T-helper 2 cell (primary cell): ENCODE measurements around the gene KRTAP12-1.

Experiments
- DNase-seq, 5 experiments: peaks; one replicate each; pipeline versions ENCODE4 v3.0.0 to v3.0.0-alpha.2; 2012 to 2022

Gene KRTAP12-1

DNA sequence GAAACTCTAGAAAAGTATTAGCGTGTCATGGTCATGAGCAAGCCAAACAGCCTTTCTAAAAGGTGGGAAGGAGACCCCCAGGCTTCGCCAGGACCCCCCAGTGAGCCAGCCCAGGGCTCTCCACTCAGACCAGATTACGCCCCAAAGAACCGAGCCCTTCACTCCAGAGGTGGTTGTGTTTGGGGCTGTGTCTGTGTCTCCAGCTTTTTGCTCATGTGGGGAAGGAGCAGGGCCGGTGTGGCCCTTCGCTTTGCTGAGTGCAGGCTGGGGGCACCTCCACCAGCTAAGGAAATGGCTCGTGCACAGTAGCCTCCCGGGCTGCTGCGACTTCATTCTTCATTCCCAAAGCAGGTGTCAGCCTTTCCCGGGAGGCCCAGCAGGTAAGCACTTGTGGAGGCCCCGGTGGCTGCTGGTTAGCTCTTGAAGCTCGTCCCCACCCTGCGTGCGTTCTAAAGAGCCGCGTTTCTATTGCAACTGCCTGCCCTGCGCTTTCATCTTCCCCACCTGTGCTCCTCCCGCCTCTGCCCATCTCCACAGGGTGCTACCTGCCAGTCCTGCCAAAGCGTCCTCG, 28.9 kb upstream of the KRTAP12-1 start:
- DNase-seq = no peak

DNA sequence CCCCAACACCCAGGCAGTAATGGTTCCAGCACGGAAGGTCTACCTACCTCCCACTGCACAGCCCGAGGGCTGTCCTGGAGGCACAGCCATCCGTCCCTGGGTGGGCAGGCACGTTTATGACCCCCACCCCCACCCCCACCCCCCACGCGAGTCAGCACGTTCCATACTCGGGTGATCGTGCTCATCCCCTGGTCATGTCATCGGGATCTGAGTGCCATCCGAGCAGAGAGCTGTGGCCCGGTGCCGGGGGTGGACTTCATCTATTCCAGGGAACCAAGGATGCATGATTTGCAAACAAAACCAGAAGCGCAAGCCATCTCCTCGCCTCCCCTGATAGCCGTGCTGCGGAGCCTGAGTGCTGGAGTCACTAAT, 28.3 kb upstream of the KRTAP12-1 start:
- DNase-seq = no peak

DNA sequence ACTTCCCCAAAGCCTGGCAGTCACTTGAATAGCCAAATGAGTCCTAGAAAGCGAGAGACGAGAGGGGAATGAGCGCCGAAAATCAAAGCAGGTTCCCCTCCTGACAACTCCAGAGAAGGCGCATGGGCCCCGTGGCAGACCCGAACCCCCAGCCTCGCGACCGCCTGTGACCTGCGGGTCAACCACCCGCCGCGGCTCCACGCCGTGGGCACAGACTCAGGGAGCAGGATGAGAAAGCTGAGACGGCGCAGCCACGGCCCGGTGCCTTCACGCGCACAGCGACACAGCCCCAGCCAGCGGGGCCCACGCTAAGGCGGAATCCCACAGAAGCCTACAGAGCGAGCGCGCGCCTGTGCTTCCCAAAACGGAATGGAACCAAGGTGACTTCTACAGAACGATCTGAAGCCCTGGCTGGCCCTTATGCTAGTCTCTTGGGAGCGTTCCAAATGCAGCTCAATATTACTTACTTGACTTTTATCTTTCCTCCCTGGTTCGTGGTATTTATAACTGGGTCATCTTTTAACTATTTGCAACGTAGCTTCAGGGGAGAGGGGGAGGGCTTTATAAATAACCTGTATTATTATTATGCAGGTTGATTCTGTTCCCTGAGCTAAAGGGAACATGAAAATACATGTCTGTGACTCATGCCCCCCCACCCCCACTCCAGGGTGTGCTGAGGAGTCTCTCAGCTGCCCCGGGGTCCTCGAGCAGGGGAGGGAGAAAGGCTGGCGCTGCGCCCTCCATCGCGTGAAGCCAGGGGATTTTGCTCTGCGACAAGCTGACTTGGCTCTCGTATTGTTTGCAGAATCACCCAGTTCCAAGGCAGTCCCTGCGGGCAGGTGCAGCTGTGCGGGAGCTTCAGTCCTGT, 27.7 kb upstream of the KRTAP12-1 start:
- DNase-seq = no peak

DNA sequence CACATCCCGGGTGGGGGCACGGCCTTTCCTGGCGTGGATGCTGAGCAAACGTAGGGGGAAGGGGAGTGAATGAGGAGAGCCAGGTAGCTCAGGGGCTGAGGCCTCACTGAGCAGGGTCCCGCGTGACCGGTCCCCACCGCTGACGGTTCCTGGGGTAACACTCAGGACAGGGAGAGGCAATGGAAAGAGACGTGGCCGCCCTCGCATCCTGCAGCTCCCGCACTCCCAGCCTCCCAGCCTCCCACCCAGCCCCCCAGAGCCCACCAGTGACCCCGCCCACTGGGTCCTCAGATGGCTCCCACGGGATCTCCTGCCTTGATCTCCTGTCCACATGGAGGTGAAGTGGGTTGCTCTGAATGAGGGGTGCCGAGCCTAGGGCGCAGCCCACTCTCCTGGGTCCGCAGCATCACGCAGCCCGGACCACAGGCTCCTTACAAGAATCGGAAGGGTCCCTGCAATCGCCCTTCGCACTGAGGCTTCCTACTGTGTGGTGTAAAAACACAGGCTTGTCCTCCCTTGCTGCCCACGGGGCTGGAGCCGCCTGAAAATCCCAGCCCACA, 27.0 kb upstream of the KRTAP12-1 start:
- no peak for DNase-seq

DNA sequence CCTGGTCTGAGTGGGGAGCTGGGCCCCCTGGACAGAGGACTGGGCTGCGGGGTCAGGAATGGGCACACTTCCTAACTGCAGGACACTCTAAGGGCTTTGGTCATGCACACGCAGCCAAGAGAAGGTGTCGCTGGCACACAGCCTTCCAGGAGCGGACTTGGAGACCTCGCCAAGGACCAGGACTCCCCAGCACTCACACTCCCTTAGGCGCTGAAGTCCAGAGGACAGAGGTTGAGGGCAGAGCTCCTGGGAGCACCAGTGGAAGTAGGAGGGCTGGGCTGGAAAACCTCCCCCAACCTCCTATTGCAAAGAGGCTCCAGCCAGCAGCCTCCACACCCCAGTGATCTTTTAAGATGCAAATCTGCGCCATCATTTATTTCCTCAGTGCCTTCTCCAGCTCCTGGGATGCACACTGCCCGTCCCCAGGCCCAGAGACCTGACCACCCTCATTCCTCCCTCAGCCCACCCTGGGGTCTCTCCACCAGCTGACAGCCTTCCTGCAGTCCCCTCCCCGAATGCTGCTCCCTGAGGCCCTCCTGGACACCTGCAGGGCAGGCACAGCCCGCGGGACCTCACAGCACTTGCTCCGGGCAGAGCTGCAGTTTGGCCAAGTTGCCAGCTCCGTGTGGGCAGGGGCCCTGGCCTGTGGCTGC, 26.4 kb upstream of the KRTAP12-1 start:
- no peak for DNase-seq

DNA sequence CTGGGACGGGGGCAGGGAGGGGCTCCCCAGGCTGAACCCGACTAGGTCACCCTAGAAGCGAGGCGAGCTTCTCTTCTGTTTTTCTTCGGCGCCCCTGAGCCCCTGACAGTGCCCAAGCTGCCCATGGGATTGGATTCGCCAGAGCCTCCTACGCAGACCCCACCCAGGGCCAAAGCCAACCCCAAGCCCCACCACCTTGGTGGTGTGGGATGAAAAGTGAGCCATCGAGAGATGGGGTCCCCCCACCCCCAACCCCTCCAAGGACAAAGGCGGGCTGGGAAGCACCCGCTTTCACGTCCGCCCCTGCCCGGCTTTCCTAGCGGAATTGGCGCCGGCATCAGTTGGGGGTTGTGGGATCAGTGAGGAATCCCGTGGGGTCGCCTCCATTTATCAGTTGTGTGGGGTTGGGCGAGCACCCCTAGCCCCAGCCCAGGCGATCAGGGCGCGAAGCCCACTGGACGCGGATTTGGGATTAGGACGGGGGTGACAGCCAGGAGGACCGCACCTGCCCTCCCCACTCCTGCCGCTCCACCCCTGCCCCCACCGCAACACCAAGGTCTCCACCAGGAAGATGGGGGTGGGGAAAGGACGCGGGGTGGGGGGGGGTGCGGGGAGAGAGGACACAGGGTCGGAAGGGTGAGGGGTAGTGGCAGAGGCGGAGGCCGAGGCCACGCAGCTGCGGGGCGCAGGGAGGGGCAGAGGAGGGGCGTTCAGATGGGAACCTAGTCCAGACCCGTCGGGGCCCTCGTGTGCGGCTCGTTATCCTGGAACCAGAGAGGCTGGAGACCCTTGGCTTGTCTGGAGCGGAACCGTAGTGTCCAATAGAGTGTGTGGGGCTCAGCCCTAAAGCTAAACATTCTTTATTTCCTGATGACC, 25.0 kb upstream of the KRTAP12-1 start:
- no peak for DNase-seq

DNA sequence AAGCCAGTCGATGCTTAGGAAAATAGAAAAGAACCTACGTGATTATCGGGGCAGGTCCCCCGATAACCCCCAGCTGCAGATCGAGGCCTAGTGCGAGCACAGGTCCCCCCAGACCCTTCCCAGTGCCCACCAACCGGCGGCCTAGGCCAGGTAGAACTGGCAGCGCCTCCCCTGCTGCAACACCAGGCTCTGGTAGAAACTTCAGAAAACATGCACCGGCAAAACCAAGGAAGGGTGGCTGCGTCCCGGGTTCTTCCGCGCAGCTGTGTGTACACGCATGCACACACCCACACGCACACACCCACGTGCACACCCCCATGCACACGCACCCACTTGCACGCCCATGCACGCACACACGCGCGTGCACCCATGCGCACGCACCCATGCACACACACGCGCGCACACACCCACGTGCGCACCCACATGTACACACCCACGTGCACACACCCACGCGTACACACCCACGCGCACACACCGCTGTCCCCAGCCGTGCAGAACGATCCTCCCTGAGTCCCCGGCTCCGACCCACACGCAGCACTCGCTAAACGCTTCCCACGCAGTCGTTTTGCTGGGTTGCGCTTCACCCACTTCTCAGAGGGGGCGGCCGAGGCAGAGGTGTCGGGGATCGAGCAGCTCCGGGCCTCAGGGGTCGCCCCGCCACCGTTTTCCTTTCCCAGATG, 24.2 kb upstream of the KRTAP12-1 start:
- DNase-seq = no peak

DNA sequence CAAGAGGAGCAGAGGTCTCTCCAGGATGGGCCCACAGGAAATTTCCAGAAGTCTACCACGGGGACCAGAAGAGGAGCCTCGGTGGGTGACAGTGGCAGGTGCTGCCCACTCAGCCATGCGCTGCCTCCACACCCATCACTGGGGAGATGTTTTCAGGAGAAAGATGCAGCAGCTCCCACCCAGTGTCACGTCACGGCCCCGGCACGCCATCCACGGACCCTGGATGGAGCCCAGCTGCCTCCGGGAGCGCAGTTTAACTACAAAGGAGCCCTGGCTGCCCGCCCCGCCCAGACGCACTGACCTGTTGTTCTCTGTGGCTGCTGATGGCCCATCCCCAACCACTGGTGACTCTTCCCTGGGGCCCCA, 22.7 kb upstream of the KRTAP12-1 start:
- DNase-seq = no peak

DNA sequence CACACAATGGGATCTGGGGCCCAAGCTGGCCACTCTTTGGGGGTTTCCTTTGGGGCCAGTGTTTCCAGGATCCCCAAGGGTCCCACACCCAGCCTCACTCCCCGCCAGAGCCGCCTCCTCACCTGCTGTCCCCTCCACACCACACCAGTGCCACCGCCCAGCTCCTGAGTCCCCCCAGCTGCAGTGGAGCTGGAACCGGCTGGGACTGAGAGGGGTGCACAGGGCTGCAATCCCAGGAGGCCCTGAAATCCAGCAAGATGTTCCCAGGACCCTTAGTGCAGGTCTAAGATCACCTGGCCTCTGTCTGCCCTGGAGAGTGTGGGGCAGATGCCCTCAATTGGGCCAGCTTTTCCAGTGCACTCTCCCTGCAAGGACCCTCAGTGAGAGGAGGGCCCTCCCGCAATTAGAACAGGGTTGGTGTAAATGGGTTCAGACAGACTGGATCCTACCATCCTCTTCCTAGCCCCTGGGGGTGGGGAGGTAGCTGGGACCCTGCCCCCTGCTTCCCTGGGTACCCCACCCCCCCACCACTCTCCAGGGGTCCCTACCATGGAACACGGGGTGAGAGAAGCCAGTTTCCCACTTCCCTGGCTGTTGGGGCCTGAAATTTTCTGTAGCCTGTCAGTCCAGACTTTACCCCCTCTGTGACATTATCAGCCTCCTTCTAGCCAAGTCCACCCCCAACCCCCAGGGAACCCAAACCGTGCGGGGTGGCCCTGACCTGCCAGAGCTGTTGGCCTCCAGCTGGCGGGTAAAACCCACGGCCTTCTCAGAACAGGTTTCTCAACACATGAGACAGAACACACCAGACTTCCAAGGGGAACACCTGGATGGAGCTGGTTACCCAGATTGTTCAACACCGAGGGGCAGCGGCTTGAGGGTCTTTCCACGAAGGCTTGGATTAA, 22.0 kb upstream of the KRTAP12-1 start:
- DNase-seq = no peak

DNA sequence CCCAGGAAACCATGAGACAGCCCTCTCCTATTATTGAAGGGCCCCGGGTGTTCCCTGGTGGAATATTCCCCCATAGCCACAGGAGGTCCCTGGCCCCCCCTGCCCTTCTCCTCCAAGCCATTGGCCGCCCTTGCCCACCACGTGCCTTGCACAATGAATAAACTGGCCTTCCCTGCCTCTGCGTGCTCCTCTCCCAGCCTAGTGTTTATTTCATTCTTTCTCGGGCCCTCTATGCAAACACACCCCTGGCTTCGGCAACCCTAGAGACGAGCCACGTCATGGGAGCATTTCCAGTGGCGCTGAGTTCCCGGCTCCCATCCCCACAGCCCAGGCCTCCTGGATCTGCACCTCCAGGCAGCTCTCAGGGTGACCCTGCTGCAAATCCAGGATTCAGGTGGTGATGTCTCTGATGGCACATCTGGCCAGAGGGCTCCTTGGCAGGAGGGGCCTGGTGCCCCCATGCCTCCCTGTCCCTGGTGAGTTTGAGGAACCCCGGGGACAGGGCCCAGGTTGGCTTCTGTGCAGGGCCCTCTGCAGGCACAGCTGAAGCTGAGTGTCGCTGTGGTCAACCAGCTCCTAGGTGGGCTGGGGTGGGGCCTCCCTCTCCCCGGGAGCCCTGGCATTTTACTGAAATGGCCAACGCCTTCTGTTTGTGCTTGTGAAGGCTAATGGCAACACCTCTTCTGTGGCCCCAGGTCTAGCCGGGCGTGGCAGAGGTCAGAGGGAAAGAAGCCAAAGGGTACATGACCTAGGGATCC, 21.2 kb upstream of the KRTAP12-1 start:
- DNase-seq = no peak

DNA sequence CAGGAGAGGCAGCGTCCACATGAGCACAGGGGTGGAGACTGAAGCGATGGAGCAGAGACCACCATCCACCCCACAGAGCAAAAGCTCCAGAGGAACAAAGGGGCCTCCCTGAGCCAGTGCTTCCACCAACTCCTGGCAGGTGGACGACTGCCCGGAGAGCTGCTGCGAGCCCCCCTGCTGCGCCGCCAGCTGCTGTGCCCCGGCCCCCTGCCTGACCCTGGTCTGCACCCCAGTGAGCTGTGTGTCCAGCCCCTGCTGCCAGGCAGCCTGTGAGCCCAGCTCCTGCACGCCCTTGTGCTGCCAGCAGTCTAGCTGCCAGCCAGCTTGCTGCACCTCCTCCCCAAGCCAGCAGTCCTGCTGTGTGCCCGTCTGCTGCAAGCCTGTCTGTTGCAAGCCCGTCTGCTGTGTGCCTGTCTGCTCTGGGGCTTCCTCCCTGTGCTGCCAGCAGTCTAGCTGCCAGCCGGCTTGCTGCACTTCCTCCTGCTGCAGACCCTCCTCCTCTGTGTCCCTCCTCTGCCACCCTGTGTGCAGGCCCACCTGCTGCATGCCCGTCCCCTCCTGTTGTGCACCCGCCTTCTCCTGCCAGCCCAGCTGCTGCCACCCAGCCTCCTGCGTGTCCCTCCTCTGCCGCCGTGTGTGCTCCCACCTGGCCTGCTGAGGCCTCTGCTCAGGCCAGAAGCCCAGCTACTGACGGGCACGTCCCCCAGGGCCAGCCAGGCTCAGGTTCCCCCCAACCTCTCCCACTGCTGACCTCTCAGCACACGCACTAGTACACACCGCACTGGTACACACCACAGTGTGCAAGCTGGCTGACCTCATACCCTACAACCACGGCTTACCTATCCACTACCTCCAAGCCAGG, 20.4 kb upstream of the KRTAP12-1 start:
- no peak for DNase-seq

DNA sequence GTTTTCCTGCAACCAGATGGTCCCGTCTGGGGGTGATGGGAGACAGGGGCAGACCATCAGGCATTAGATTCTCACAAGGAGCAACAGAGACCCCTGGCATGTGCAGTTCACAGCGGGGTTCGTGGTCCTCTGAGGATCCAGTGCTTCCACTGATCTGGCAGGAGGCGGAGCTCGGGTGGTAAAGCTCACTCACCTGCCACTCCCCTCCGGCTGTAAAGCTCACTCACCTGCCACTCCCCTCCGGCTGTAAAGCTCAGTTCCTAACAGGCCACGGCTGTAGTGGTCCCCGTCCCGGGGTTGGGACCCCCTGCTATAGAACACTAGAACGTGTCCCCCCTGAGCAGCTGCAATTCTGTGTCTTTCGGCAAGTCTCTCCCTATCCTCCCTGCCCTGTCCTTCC, 19.6 kb upstream of the KRTAP12-1 start:
- no peak for DNase-seq

DNA sequence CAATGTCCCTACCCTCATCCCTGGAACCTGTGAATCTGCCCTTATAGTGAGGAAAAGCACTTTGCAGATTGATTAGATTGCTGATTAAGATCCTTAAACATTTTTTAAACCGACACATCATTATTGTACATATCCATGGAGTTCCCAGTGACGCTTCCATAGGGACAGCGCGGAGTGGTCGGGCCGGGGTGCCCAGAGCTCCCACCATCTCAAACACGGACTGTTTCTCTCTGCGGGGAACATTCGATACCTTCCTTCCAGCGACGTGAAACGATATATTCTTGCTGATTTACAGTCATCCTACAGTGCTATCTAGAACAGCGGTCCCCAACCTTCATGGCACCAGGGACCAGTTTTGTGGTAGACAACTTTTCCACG, 19.0 kb upstream of the KRTAP12-1 start:
- DNase-seq = no peak

DNA sequence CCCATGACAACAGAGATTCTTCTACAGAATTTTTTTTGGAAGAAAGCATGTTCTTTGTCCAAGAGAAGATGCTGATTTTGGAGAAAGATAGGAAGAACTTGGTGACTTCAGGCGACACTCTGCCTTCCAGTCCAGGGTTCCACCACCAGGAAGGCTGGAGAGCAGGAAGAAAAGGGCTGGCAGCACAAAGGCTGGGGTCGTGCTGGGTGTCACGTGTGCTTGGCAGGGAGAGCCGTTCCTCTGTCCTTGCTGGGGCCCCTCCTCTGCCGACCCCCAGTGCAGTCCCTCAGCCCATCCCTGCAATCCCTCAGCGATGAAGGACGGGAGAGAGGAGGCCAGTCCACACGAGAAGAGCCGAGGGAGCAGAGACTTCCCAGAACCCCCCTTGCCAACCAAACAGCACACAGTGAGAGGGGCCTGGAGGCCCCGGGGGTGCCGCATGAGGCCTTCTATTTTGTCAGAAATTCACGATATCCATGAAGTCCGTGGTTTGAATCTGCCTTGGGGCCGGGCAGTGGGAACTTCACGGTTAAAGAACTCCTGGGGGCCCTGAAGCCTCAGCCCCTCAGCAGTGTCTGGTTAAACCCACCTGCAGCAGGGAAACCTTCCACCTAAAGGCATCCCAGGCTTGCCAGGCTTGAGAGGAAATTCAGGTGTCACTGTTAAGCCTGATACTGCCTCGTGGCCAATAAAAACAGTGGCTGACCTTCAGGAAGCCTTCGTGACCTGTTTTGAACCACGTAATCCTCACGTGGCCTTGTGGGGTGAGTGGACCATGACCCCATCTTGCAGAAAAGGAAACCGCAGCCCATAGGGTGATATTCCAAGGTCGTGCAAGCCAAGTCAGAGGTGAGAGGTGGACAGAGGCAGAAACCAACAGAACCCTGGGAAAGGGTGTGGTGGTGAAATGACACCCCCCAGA, 18.4 kb upstream of the KRTAP12-1 start:
- no peak for DNase-seq

DNA sequence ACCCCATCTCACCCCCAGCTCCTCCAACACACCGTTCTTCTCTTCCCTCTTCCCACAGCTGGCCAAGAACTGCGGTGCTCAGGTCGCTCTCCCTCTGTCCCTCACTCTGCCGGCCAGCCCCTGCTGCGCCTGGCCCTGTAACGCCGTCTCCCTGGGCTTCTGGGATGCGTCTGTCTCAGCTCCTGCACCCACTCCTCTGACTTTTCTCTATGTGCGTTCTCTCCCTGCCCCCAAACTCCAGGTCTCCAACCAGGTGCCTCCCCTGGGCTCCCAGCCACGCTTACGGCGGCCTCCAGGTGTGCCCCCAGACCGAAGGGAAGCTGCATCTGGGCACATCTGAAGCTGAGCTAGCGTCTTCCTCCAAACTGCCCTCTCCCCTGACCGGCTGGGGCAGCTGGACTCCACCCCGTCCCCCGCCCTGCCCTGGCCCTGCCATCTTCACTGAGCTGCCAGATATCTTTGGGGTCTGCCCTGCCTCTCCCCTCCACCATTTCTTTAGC, 17.6 kb upstream of the KRTAP12-1 start:
- DNase-seq = no peak

DNA sequence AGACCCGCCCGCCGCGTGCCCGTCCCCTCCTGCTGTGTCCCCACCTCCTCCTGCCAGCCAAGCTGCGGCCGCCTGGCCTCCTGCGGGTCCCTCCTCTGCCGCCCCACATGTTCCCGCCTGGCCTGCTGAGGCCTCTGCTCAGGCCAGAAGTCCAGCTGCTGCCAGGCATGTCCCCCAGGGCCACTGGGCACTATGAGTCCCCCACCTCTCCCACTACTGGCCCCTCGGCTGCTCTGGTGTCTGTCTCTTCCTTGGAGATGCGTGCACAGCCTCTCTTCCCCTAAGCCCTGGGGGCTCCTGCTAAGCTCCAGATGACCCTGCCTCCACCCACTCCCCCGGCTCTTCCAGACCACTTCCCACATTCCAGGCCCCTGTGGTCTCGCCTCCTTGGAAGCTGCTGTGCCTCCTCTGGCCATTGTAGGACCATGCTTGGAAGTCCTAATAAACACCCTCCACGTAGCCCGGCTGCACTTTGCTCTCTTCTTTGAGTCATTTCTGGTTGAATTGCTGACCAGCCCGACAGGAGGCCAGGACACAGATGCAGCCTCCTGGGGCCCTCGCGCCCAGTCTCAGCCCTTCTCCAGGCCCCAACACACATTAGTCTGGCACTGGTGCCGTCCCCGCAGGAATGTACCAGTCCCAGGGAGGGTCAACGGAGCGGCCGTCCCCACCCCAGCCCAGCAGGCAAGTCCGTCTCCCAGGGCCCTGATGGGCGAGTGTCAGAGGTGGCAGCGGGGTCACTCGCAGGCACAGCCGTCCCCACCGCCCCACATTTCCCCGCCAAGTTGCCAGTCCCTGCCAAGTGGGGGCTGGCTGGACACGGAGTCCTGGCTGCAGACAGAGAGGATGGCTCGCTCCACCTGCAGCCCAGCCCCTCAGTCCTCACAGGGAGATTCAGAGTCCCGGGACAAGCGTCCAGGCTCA, 16.1 kb upstream of the KRTAP12-1 start:
- DNase-seq = no peak
